Natural killer cell (primary cell): Measurements from ENCODE around the gene NUTF2. TPM values are rescaled to one million over a fixed set of nuclear protein-coding genes. Genes with fewer than 3 reads are reported as not detected.

Experiments
- ATAC-seq, 3 donors: fragments of 150-1000 bp in 2 of 3; fragments of 200-7000 bp in 1 of 3; cut with Tn5 transposase; 1 replicate in 1 of 3; 2 replicates in 2 of 3; pipeline ENCODE4 v1.10.0; 2021; ENCODE audit warnings: mild to moderate bottlenecking in 2 of 3, moderate library complexity in 2 of 3
- DNase-seq, 2 donors: peaks; one replicate each; pipeline versions ENCODE4 v3.0.0 to v3.0.0-alpha.2; 2013 to 2021; ENCODE audit warnings: mixed read lengths in 1 of 2
- H3K27ac ChIP-seq: one replicate; pipeline ENCODE4 v1.5.1; 2013; ENCODE audit warnings: mild to moderate bottlenecking, low read length
- H3K27me3 ChIP-seq: one replicate; pipeline ENCODE4 v1.6.1; 2013; ENCODE audit warnings: low read length; ENCODE audit not compliant: control insufficient read depth, insufficient read depth
- H3K36me3 ChIP-seq: one replicate; pipeline ENCODE4 v1.6.1; 2013; ENCODE audit warnings: low read length; ENCODE audit not compliant: control insufficient read depth, insufficient read depth
- H3K4me1 ChIP-seq: one replicate; pipeline ENCODE4 v1.6.1; 2013; ENCODE audit warnings: low read length; ENCODE audit not compliant: control insufficient read depth, insufficient read depth
- H3K4me3 ChIP-seq: one replicate; pipeline ENCODE4 v1.5.1; 2013; ENCODE audit warnings: low read length
- H3K9me3 ChIP-seq: one replicate; pipeline ENCODE4 v1.6.1; 2013; ENCODE audit warnings: low read length; ENCODE audit not compliant: control insufficient read depth, insufficient read depth
- H3K27ac Mint-ChIP-seq, 2 donors: one replicate each; pipeline ENCODE4 v1.8.0; 2022; ENCODE audit warnings: mild to moderate bottlenecking in 2 of 2, mixed read lengths in 2 of 2, moderate library complexity in 1 of 2
- H3K27me3 Mint-ChIP-seq, 2 donors: one replicate each; pipeline ENCODE4 v1.8.0; 2022; ENCODE audit warnings: low read depth in 2 of 2, mixed read lengths in 2 of 2
- H3K36me3 Mint-ChIP-seq: one replicate; pipeline ENCODE4 v1.8.0; 2022; ENCODE audit warnings: mixed read lengths
- H3K4me1 Mint-ChIP-seq, 2 donors: one replicate each; pipeline ENCODE4 v1.8.0; 2022; ENCODE audit warnings: mixed read lengths in 2 of 2
- H3K4me3 Mint-ChIP-seq: one replicate; pipeline ENCODE4 v1.8.0; 2022; ENCODE audit warnings: mild to moderate bottlenecking, moderate library complexity, mixed read lengths
- H3K9me3 Mint-ChIP-seq, 2 donors: one replicate each; pipeline ENCODE4 v1.8.0; 2022; ENCODE audit warnings: mixed read lengths in 2 of 2
- WGBS: methylation state at CpG from one replicate; pipeline ENCODE4 v1.1.7; 2013; ENCODE audit warnings: missing lambda C conversion rate; ENCODE audit not compliant: insufficient coverage; 5-methylcytosine and 5-hydroxymethylcytosine counted together
- intact Hi-C: fragments of 100-400 bp; cut with micrococcal nuclease; formaldehyde crosslinking; loops from one replicate; pipeline ENCODE4 v1.14.2; 2022
- total RNA-seq, 4 donors: library from RNA; stranded (reverse); fragments of 120-200 nt in 1 of 4; gene quantifications; one replicate each; pipeline versions ENCODE4 v1.2.3 to v1.2.4, GENCODE V29; 2013 to 2022
- TF ChIP-seq, protein P1 (sequence below): fragments of 200-600 bp; IDR thresholded peaks from one replicate; pipeline ENCODE4 v1.8.0; 2022; ENCODE audit warnings: antibody characterized with exemption

The NUTF2 gene
- total RNA-seq, 3 donors from 2014 or later (not counting 1 experiment from before 2014, with no cell fraction given): 43.2 to 47.1 (median 43.3) TPM

GRCh38 chr16:67811899-67812298 lies 34.8 kb upstream of the NUTF2 start:
- Mint-ChIP-seq H3K4me1 (peaks cover 0 to 10% of the 10 kb centered on the region in 2 donors), H3K4me3 (no peak overlapping the region), H3K9me3 (no peaks in the 10 kb centered on the region), H3K36me3 (no peaks in the 10 kb centered on the region), H3K27ac (no peak overlapping the region), H3K27me3 (no peaks in the 10 kb centered on the region)
- TF ChIP-seq, protein P1, sequence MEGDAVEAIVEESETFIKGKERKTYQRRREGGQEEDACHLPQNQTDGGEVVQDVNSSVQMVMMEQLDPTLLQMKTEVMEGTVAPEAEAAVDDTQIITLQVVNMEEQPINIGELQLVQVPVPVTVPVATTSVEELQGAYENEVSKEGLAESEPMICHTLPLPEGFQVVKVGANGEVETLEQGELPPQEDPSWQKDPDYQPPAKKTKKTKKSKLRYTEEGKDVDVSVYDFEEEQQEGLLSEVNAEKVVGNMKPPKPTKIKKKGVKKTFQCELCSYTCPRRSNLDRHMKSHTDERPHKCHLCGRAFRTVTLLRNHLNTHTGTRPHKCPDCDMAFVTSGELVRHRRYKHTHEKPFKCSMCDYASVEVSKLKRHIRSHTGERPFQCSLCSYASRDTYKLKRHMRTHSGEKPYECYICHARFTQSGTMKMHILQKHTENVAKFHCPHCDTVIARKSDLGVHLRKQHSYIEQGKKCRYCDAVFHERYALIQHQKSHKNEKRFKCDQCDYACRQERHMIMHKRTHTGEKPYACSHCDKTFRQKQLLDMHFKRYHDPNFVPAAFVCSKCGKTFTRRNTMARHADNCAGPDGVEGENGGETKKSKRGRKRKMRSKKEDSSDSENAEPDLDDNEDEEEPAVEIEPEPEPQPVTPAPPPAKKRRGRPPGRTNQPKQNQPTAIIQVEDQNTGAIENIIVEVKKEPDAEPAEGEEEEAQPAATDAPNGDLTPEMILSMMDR: no peak
- Histone ChIP-seq H3K36me3 (no peaks in the 10 kb centered on the region), H3K27ac (no peak overlapping the region), H3K9me3 (no peaks in the 10 kb centered on the region), H3K4me3 (no peak overlapping the region), H3K27me3 (no peaks in the 10 kb centered on the region), H3K4me1 (peaks cover 13% of the 10 kb centered on the region)
- intact Hi-C loops: no loop called here
- WGBS: 100% methylated on average over 1 of the region's 1 CpG
- no peak for ATAC-seq
- no peak for DNase-seq

DNA sequence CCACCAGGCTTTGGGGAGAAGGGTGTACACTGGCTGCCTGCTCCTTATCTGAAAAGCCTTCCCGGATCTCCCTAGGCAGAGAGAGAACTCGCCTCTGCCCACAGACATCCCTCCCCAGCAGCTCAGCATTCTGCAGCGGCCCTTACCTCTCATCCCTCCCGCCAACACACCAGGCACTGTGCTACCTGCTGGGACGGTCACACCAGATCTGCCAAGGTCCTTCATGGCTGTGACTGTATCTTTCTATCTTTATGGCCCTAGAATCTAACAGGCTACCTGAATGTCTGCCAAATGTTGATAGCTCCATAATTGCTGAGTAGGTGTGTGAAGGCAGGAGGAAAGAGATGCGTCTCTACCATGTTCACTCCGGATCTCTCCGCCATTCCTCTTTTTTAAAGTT lies 32.2 kb upstream of the NUTF2 start:
- no peak overlapping the region for H3K4me3 Mint-ChIP-seq
- no peak overlapping the region for H3K27ac Mint-ChIP-seq
- H3K4me3 ChIP-seq: no peak overlapping the region
- intact Hi-C loops: no loop called here
- TF ChIP-seq, protein P1: no peak
- no peaks in the 10 kb centered on the region for H3K36me3 Mint-ChIP-seq
- no peaks in the 10 kb centered on the region for H3K27me3 Mint-ChIP-seq
- H3K27me3 ChIP-seq: no peaks in the 10 kb centered on the region
- no peaks in the 10 kb centered on the region for H3K36me3 ChIP-seq
- H3K27ac ChIP-seq: no peak overlapping the region
- peaks cover 8% of the 10 kb centered on the region for H3K4me1 ChIP-seq
- 89% methylated on average over 8 of the region's 8 CpGs for WGBS
- no peak for ATAC-seq
- DNase-seq: no peak
- H3K4me1 Mint-ChIP-seq: peaks cover 0 to 7% of the 10 kb centered on the region in 2 donors
- H3K9me3 ChIP-seq: no peaks in the 10 kb centered on the region
- no peaks in the 10 kb centered on the region for H3K9me3 Mint-ChIP-seq

DNA sequence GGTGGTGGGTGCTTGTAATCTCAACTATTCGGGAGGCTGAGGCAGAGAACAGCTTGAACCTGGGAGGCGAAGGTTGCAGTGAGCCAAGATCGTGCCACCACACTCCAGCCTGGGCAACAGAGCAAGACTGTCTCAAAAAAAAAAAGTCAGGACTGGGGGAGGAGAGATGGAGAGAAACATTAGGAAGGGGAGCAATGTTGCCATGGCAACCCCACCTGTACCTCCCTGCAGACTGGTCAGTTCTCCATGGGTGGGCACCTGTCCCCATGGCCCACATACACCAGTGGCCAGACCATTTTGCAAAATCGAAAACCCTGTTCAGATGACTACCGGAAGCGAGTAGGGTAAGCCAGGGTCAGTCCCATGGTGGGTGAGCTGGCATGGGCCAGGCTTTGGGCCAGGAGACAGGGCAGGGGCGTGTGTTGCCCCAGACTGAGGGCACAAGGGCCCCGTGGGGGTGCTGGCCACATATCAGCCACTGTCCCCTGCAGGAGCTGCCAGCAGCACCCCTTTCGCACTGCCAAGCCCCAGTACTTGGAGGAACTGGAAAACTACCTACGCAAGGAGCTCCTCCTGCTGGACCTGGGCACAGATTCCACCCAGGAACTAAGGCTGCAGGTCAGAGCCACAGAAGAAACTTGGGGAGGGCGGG lies 26.0 kb upstream of the NUTF2 start:
- TF ChIP-seq, protein P1: no peak
- Mint-ChIP-seq H3K27me3 (no peaks in the 10 kb centered on the region), H3K9me3 (no peaks in the 10 kb centered on the region), H3K4me1 (peaks cover 0 to 7% of the 10 kb centered on the region in 2 donors), H3K4me3 (no peak overlapping the region), H3K27ac (no peak overlapping the region), H3K36me3 (no peaks in the 10 kb centered on the region)
- Histone ChIP-seq H3K9me3 (no peaks in the 10 kb centered on the region), H3K4me1 (peaks cover 8% of the 10 kb centered on the region), H3K27me3 (no peaks in the 10 kb centered on the region), H3K4me3 (no peak overlapping the region), H3K27ac (no peak overlapping the region), H3K36me3 (no peaks in the 10 kb centered on the region)
- intact Hi-C loops: no loop called here
- ATAC-seq: no peak
- no peak for DNase-seq
- 91% methylated on average over 11 of the region's 11 CpGs for WGBS

- no peaks in the 10 kb centered on the region for H3K27me3 ChIP-seq
- no peaks in the 10 kb centered on the region for H3K36me3 Mint-ChIP-seq
- ATAC-seq (no peak), DNase-seq (no peak)
- no peaks in the 10 kb centered on the region for H3K4me1 ChIP-seq
- TF ChIP-seq, protein P1: no peak
- H3K9me3 ChIP-seq: no peaks in the 10 kb centered on the region
- intact Hi-C loops: no loop called here
- H3K27me3 Mint-ChIP-seq: no peaks in the 10 kb centered on the region
- no peaks in the 10 kb centered on the region for H3K4me1 Mint-ChIP-seq
- H3K36me3 ChIP-seq: no peaks in the 10 kb centered on the region
- H3K4me3 Mint-ChIP-seq: no peak overlapping the region
- H3K27ac ChIP-seq: no peak overlapping the region
- H3K27ac Mint-ChIP-seq: no peak overlapping the region
- 95% methylated on average over 2 of the region's 2 CpGs for WGBS
- H3K9me3 Mint-ChIP-seq: no peaks in the 10 kb centered on the region
- no peak overlapping the region for H3K4me3 ChIP-seq
Observed at GRCh38 chr16:67822511-67822910, 24.2 kb upstream of the NUTF2 start.
